ENCODE results near the gene SOS2.
A peak's percentile ranks its signal among the peaks of the same experiment; 100 is the strongest.

SOS2 gene

DNA sequence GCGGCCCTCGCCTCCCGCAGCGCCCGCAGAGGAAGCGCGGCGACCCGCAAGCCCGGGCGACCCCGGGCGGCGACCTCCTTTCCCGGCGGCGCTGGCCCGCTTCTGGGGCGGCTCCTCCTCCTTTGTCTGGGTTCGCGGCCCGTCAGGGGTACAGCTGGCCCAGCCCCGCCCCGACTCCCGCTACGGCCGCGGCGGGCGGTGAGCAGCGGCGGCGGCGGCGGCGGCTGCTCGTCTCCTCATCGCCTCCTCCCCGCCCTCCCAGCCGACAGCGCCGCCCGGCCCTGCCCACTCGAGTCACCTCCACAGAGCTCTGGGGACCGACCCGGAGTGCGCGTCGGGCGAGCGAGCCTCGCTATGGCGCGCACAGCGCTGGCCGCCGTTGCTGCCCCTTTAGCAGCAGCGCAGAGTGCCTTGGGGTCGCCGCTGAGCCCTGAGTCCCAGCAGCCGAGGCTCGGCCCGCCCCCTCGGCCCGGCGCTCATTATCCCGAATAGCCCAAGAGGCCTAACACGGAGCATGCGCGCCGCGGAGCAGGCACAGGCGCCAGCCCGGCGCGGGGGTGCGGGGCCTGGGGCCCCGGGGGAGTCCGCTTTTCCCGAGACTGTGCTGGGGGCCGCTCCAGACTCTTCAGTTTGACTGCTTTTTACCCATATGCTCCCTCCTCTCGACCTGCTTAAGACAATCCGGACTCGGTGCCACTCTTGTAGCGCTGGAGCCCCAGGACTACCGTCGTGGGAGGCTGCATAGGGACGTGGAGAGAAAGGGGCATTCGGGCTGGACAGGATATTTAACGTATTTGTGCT lies at the start of gene SOS2:
Gene SOS2, minus strand, starts transcription at position 104 of the 801 bp plus-strand sequence. CDS start 295 bp downstream, outside the sequence.
- Histone ChIP-seq H3K36me3 (peaks cover 4 to 21% (median 8%) of the 10 kb centered on the region in 11 experiments; a peak in 16 of 22 replicates), H3K4me3 (peak within 1 kb of the TSS; percentile 86 to 100 (median 95)), H3K27ac (peak within 1 kb of the TSS; percentile 90 to 99 (median 97)), H3K4me2 (peak within 1 kb of the TSS; percentile 80 to 96 (median 90)), H3K9ac (peak within 1 kb of the TSS; percentile 90 to 99 (median 98)), H3K27me3 (no peaks in the 10 kb centered on the region), H3K4me1 (peaks cover 14 to 37% (median 22%) of the 10 kb centered on the region in 10 experiments), H3K9me3 (replicated peaks in 1 of 11) (peaks cover 8 to 29% (median 22%) of the 10 kb centered on the region in 11 experiments), H4K20me1 (peaks cover 13 to 40% (median 26%) of the 10 kb centered on the region in 11 experiments; a peak in 20 of 22 replicates)
- no peak for TF ChIP-seq Cebpa-rat (IDR thresholded peaks at IDR 0.05)

DNA sequence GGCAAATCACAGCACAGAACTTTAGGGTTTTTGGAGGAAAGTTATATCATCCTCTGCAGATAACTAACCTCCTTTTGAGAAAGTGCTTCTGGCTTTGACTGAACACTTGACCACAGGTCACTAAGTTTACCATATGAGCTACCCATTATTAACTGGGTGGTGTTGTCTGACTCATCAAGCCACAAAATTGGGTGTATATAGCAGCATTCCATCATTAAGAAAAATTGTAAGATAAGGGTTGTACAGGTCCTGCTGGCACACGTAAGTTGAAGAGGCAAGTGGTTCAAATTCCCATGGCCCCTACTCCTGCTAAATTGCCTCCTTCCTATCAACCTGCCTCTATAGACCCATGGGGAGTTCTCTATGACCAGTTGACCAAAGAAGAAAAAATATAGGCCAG lies 41.1 kb upstream of the SOS2 start:
- H3K9me3 ChIP-seq (replicated peaks in 1 of 11), result no peaks in the 10 kb centered on the region
- no peaks in the 10 kb centered on the region for H4K20me1 ChIP-seq
- TF ChIP-seq Cebpa-rat (IDR thresholded peaks at IDR 0.05), result no peak
- no peaks in the 10 kb centered on the region for H3K27me3 ChIP-seq
- H3K27ac ChIP-seq, result no peak overlapping the region
- no peak overlapping the region for H3K4me3 ChIP-seq
- peaks cover 0 to 35% (median 4%) of the 10 kb centered on the region in 11 experiments; a peak in 9 of 22 replicates for H3K36me3 ChIP-seq
- no peak overlapping the region for H3K9ac ChIP-seq
- peaks cover 0 to 5% (median 0%) of the 10 kb centered on the region in 10 experiments; a peak in 1 of 20 replicates for H3K4me1 ChIP-seq
- H3K4me2 ChIP-seq, result no peak overlapping the region

DNA sequence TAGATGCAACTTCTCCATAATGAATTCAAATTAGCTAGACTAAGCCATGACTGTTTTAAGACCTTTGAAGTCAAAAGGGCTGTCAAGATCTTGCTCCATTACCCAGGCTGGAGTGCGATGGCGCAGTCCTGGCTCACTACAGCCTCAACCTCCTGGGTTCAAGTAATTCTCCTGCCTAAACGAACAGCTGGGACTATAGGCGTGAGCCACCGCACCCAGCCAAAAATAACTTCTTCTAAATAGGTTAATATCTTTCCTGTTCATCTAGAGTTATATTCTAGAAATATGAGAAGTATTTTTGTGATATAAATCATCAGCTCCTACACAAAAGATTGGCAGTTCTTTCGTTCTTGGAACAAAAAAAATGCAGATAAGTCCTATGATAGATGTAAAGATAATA lies 39.6 kb upstream of the SOS2 start:
- peaks cover 0 to 27% (median 0%) of the 10 kb centered on the region in 11 experiments; a peak in 7 of 22 replicates for H3K36me3 ChIP-seq
- no peak overlapping the region for H3K4me2 ChIP-seq
- no peaks in the 10 kb centered on the region for H3K27me3 ChIP-seq
- no peak for TF ChIP-seq Cebpa-rat (IDR thresholded peaks at IDR 0.05)
- no peak overlapping the region for H3K27ac ChIP-seq
- no peaks in the 10 kb centered on the region for H4K20me1 ChIP-seq
- H3K9me3 ChIP-seq (replicated peaks in 1 of 11), result no peaks in the 10 kb centered on the region
- H3K4me3 ChIP-seq, result no peak overlapping the region
- peaks cover 0 to 5% (median 0%) of the 10 kb centered on the region in 10 experiments; a peak in 1 of 20 replicates for H3K4me1 ChIP-seq
- H3K9ac ChIP-seq, result no peak overlapping the region

DNA sequence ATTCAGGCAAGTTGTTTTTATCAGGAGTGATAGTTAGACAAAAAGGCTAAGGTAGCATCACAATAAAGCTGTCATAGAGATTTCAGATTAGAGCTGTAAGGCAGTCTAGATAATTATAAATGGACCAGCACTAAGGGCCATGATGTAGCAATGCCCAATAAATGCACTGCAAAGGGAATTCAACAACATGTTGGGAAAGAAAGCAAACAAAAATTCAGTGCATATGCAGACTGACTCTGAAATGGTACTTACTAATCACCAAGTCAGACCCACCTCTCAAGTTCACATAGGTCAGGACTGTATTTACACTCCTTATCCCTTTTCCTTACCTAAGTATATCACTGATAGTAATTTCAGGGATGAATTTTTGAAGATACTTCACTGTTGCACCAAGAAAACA lies 33.7 kb upstream of the SOS2 start:
- H3K4me1 ChIP-seq, result no peaks in the 10 kb centered on the region
- H3K4me2 ChIP-seq, result no peak overlapping the region
- no peak overlapping the region for H3K27ac ChIP-seq
- no peak for TF ChIP-seq Cebpa-rat (IDR thresholded peaks at IDR 0.05)
- no peak overlapping the region for H3K9ac ChIP-seq
- peaks cover 0 to 18% (median 5%) of the 10 kb centered on the region in 11 experiments; a peak in 7 of 22 replicates for H3K36me3 ChIP-seq
- no peaks in the 10 kb centered on the region for H3K27me3 ChIP-seq
- H3K4me3 ChIP-seq, result no peak overlapping the region
- H4K20me1 ChIP-seq, result no peaks in the 10 kb centered on the region
- no peaks in the 10 kb centered on the region for H3K9me3 ChIP-seq (replicated peaks in 1 of 11)

DNA sequence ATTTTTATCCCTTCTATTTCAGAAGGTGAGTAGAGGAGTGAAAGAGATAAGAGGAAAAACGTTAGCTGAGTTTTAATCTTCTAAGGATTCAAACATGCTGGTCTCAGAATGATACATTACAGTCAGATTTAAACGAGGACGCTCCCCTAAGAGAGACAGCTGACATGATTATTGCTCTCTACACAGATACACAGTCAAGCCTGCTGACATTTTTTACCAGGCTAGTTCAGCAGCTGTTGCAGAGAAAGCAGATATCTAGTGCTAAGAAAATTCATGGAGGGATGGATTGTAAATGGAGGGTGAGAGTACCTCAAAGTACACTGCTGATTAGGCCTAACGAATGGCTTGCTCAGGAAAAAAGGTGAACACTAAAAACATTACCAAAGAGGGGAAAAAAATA lies 31.9 kb upstream of the SOS2 start:
- Histone ChIP-seq H3K4me3 (no peak overlapping the region), H3K27ac (no peak overlapping the region)
- no peak for TF ChIP-seq Cebpa-rat (IDR thresholded peaks at IDR 0.05)

DNA sequence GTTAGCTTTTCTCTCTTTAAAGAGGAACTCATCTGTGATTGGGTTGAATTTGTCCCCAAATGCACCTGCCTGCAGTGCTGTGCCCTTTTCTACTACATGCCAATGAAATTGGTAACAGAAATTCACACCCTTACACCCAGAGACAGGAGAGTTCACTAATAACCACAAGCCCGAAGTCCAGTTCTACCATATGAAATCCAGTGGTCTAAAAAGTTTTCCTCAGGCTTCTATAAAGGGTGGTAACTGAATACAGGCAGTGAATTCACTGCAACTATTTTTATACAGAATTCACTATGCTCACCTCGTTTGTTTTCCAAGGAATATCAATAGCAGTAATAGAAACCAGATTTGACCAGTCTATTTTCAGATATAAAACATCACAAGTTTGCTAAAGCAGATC lies 31.5 kb upstream of the SOS2 start:
- no peaks in the 10 kb centered on the region for H3K9me3 ChIP-seq (replicated peaks in 1 of 11)
- H3K4me2 ChIP-seq, result no peak overlapping the region
- no peak for TF ChIP-seq Cebpa-rat (IDR thresholded peaks at IDR 0.05)
- no peaks in the 10 kb centered on the region for H4K20me1 ChIP-seq
- H3K4me3 ChIP-seq, result no peak overlapping the region
- H3K27me3 ChIP-seq, result no peaks in the 10 kb centered on the region
- no peaks in the 10 kb centered on the region for H3K4me1 ChIP-seq
- H3K9ac ChIP-seq, result no peak overlapping the region
- no peak overlapping the region for H3K27ac ChIP-seq
- H3K36me3 ChIP-seq, result peaks cover 0 to 11% (median 4%) of the 10 kb centered on the region in 11 experiments; a peak in 7 of 22 replicates

More for the DNA sequence above, 31.9 kb upstream of the SOS2 start:
- no peak overlapping the region for H3K4me2 ChIP-seq
- no peaks in the 10 kb centered on the region for H3K9me3 ChIP-seq (replicated peaks in 1 of 11)
- no peak overlapping the region for H3K9ac ChIP-seq
- H3K27me3 ChIP-seq, result no peaks in the 10 kb centered on the region
- peaks cover 0 to 13% (median 5%) of the 10 kb centered on the region in 11 experiments; a peak in 9 of 22 replicates for H3K36me3 ChIP-seq
- no peaks in the 10 kb centered on the region for H4K20me1 ChIP-seq
- no peaks in the 10 kb centered on the region for H3K4me1 ChIP-seq

DNA sequence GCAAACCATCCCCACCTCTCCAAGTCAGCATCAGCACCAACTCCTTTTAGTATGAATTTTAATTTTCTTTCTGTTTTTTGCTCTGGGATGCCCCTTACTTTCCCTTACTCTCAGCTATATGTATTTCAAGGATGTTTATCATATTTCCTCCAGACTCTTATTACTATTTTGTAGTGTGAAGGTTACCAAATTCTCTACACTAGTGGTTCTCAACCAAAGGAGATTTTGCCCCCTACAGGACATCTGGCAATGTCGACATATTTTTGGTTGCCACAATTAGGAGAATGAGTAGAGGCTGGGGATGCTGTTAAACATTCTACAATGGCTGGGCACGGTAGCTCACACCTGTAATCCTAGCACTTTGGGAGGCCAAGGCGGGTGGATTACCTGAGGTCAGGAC lies 29.1 kb upstream of the SOS2 start:
- Histone ChIP-seq H3K9ac (no peak overlapping the region), H3K27ac (no peak overlapping the region), H3K27me3 (no peaks in the 10 kb centered on the region), H3K4me3 (no peak overlapping the region), H3K4me1 (no peaks in the 10 kb centered on the region), H3K4me2 (no peak overlapping the region), H4K20me1 (no peaks in the 10 kb centered on the region), H3K9me3 (replicated peaks in 1 of 11) (no peaks in the 10 kb centered on the region), H3K36me3 (peaks cover 0 to 11% (median 0%) of the 10 kb centered on the region in 11 experiments; a peak in 6 of 22 replicates)
- no peak for TF ChIP-seq Cebpa-rat (IDR thresholded peaks at IDR 0.05)

DNA sequence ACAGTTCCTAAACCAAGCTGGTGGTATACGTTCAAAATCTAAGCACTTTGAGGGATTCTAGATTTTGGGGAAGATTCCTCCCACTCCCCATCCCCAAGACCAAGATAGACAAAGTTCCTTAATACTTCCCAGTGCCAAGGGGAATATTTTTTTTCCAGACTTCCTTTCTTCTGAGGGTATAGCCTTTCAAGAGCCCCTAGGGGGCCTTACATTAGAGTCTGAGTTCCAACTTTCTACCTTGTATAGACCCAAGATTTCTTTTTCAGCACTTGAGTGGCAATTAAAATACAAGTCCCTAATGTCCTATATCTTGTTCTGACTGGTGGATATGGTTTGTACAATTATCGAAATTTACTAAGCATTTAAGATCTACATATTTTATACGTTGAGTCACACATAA lies 28.7 kb upstream of the SOS2 start:
- Histone ChIP-seq H3K4me3 (no peak overlapping the region), H3K9me3 (replicated peaks in 1 of 11) (no peaks in the 10 kb centered on the region), H3K27ac (no peak overlapping the region), H3K27me3 (no peaks in the 10 kb centered on the region), H3K4me1 (no peaks in the 10 kb centered on the region), H3K9ac (no peak overlapping the region), H3K4me2 (no peak overlapping the region), H4K20me1 (no peaks in the 10 kb centered on the region), H3K36me3 (peaks cover 0 to 10% (median 4%) of the 10 kb centered on the region in 11 experiments; a peak in 9 of 22 replicates)
- TF ChIP-seq Cebpa-rat (IDR thresholded peaks at IDR 0.05), result no peak

DNA sequence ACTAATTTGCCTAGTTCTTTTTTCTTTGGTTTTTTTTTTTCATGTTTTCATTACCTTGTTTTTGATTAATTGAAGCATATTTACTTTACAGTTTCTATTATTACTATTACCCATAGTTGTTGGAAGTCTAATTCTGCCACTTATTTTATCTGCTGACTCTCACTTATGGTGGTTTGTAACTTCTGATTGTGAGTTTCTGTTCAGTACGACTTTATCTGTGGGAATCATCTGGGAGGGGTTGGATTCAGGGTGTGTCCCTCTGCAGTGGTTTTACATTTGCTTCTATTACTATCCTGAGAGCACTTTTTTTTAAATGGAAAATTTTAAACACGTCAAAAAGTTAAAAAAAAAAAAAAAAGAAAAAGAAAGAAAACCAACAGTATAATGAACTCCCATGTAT lies 26.4 kb upstream of the SOS2 start:
- Histone ChIP-seq H3K27me3 (no peaks in the 10 kb centered on the region), H3K4me1 (no peaks in the 10 kb centered on the region), H3K4me2 (no peak overlapping the region), H3K9me3 (replicated peaks in 1 of 11) (peaks cover 0 to 12% (median 5%) of the 10 kb centered on the region in 11 experiments; a peak in 11 of 22 replicates), H3K9ac (no peak overlapping the region), H4K20me1 (no peaks in the 10 kb centered on the region), H3K4me3 (no peak overlapping the region), H3K27ac (no peak overlapping the region), H3K36me3 (peaks cover 0 to 28% (median 13%) of the 10 kb centered on the region in 11 experiments; a peak in 14 of 22 replicates)
- TF ChIP-seq Cebpa-rat (IDR thresholded peaks at IDR 0.05), result no peak

All from BLaER1 treated with 17β-estradiol and CSF1 and Interleukin-3, amounts not matched to agents 10 nM and 100 nM (cell line).